Neural cell (in vitro differentiated cells): ENCODE measurements around the gene APOL6. TPM values are rescaled to one million over a fixed set of nuclear protein-coding genes. Genes with fewer than 3 reads are reported as not detected.

ENCODE experiments used
- H2AFZ ChIP-seq: fragments of 200-600, 300-800 bp; sonication (generic), shearing (Covaris generic); 2 replicates; pipeline ENCODE4 v1.6.0; 2014; ENCODE audit warnings: low read depth, mild to moderate bottlenecking, antibody characterized with exemption, low read length, moderate library complexity
- H3F3A ChIP-seq: fragments of 200-600 bp; shearing (Covaris generic); 2 replicates; pipeline ENCODE4 v1.6.1; 2016; ENCODE audit warnings: mild to moderate bottlenecking, moderate library complexity, mixed read lengths, antibody characterized with exemption, low read length; ENCODE audit not compliant: insufficient read depth, poor library complexity, severe bottlenecking
- H3K27ac ChIP-seq: fragments of 200-600, 300-800 bp; sonication (generic), shearing (Covaris generic); 2 replicates; pipeline ENCODE4 v1.5.1; 2014; ENCODE audit warnings: mild to moderate bottlenecking, low read length, moderate library complexity
- H3K27me3 ChIP-seq: fragments of 300-800, 200-600 bp; sonication (generic), shearing (Covaris generic); 2 replicates; pipeline ENCODE4 v1.6.0; 2014; ENCODE audit warnings: mild to moderate bottlenecking, low read depth, low read length, moderate library complexity; ENCODE audit not compliant: insufficient read depth
- H3K36me3 ChIP-seq: fragments of 300-800, 200-600 bp; sonication (generic), shearing (Covaris generic); 2 replicates; pipeline ENCODE4 v1.5.1; 2014; ENCODE audit warnings: mild to moderate bottlenecking, antibody characterized with exemption, low read length, moderate library complexity; ENCODE audit not compliant: insufficient read depth
- H3K4me2 ChIP-seq: fragments of 300-800, 200-600 bp; sonication (generic), shearing (Covaris generic); 2 replicates; pipeline ENCODE4 v1.6.0; 2014; ENCODE audit warnings: mild to moderate bottlenecking, low read length
- H3K4me3 ChIP-seq: fragments of 300-800, 200-600 bp; sonication (generic), shearing (Covaris generic); 2 replicates; pipeline ENCODE4 v1.5.1; 2014; ENCODE audit warnings: mild to moderate bottlenecking, low read length, moderate library complexity
- H3K79me2 ChIP-seq: fragments of 200-600 bp; shearing (Covaris generic); replicated peaks from 2 replicates; pipeline ENCODE4 v1.6.0; 2014; ENCODE audit warnings: mild to moderate bottlenecking, low read length, moderate library complexity; ENCODE audit not compliant: insufficient read depth
- H3K9ac ChIP-seq: fragments of 300-800, 200-600 bp; sonication (generic), shearing (Covaris generic); 2 replicates; pipeline ENCODE4 v1.6.1; 2016; ENCODE audit warnings: mild to moderate bottlenecking, low read length, mixed read lengths
- H3K9me2 ChIP-seq: fragments of 200-600 bp; shearing (Covaris generic); 2 replicates; pipeline ENCODE4 v1.6.1; 2016; ENCODE audit warnings: mild to moderate bottlenecking, low read length, mixed read lengths; ENCODE audit not compliant: insufficient read depth
- H3K9me3 ChIP-seq: fragments of 200-600, 300-800 bp; sonication (generic), shearing (Covaris generic); 2 replicates; pipeline ENCODE4 v1.6.1; 2016; ENCODE audit warnings: mild to moderate bottlenecking, mixed run types, low read length, moderate library complexity, mixed read lengths
- H4K20me1 ChIP-seq: fragments of 200-600 bp; shearing (Covaris generic); 2 replicates; pipeline ENCODE4 v1.6.1; 2016; ENCODE audit warnings: mild to moderate bottlenecking, mixed run types; ENCODE audit not compliant: insufficient read depth
- EP300 ChIP-seq: fragments of 450-650 bp; conservative IDR thresholded peaks from 2 replicates; pipeline ENCODE4 v1.6.1; 2014; ENCODE audit warnings: antibody characterized with exemption, mild to moderate bottlenecking, moderate library complexity; ENCODE audit not compliant: poor library complexity, severe bottlenecking
- EZH2 ChIP-seq: fragments of 200-600, 300-800 bp; shearing (Covaris generic), sonication (generic); IDR thresholded peaks from 2 replicates; pipeline ENCODE4 v1.6.1; 2014; ENCODE audit warnings: antibody characterized with exemption, low read length, borderline replicate concordance, mild to moderate bottlenecking; ENCODE audit not compliant: insufficient read depth, poor library complexity, severe bottlenecking
- MXI1 ChIP-seq: fragments of 450-650 bp; conservative IDR thresholded peaks from 2 replicates; pipeline ENCODE4 v1.6.1; 2014; ENCODE audit warnings: antibody characterized with exemption, mild to moderate bottlenecking; ENCODE audit not compliant: poor library complexity, severe bottlenecking
- POLR2AphosphoS5 ChIP-seq: IDR thresholded peaks from 2 replicates; pipeline ENCODE4 v1.6.1; 2012
- RAD21 ChIP-seq: fragments of 450-650 bp; conservative IDR thresholded peaks from 2 replicates; pipeline ENCODE4 v1.6.1; 2014; ENCODE audit warnings: antibody characterized with exemption, mild to moderate bottlenecking, moderate library complexity
- SMC3 ChIP-seq: fragments of 450-650 bp; conservative IDR thresholded peaks from 2 replicates; pipeline ENCODE4 v1.6.1; 2014; ENCODE audit warnings: antibody characterized with exemption, mild to moderate bottlenecking, moderate library complexity; ENCODE audit not compliant: poor library complexity
- TAF1 ChIP-seq: IDR thresholded peaks from 2 replicates; pipeline ENCODE4 v1.6.1; 2012; ENCODE audit warnings: low read depth
- polyA plus RNA-seq: library from polyadenylated mRNA; depleted of rRNA; stranded (reverse); fragments of >200 nt; gene quantifications from 2 replicates; pipeline ENCODE4 v1.2.3, GENCODE V29; 2014
- TF ChIP-seq, protein P1 (sequence below): fragments of 450-650 bp; IDR thresholded peaks from 2 replicates; pipeline ENCODE4 v1.5.1; 2014; ENCODE audit warnings: antibody characterized with exemption, mild to moderate bottlenecking, moderate library complexity; ENCODE audit not compliant: poor library complexity, severe bottlenecking
- TF ChIP-seq, protein P2 (sequence below): IDR thresholded peaks from 2 replicates; pipeline ENCODE4 v1.6.1; 2012; ENCODE audit warnings: borderline replicate concordance

Gene APOL6
- polyA plus RNA-seq, 1 donor from 2014 or later: not detected

DNA sequence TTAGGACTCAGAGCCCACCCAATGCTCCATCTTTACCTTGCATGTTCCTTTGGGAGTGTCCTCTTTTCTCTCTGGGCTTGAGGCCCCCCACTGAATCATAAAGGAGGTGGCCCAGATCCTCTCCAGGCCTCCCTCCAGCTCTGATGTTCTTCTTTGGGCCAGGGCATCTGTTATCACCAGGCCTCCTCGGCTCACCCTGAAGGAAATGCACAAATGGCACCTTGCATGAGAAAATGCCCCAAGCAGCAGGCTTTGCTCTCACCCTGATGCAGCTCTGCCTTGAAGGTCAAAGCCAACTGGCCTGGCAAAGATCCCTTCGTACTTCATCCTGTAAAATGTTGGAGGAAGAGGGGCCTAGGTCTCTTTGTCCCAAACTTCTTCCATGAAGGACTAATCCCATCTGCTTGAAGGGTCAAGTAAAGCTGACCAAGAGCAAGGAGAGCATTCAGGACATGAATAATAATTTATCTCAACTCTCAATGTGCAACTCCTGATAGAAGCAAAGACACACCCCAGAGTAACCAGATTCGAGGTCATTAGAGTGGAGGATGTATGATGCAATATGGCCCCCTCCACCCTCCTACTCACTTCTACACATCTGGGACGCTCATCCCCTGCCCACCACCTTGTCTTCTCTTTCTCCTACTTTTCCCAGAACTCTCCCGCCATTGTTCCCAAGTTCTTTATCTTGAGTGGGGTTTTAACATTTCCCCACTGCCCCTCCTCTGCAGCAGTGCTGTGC is 9.5 kb downstream of the APOL6 start:
- H3K9ac ChIP-seq: no peak overlapping the region
- H3K27me3 ChIP-seq: no peaks in the 10 kb centered on the region
- no peaks in the 10 kb centered on the region for H3F3A ChIP-seq
- H3K4me2 ChIP-seq: no peak overlapping the region
- H3K36me3 ChIP-seq: no peaks in the 10 kb centered on the region
- no peak overlapping the region for H3K27ac ChIP-seq
- no peaks in the 10 kb centered on the region for H4K20me1 ChIP-seq
- TF ChIP-seq RAD21 (no peak), EP300 (no peak)
- H3K9me3 ChIP-seq: no peaks in the 10 kb centered on the region
- no peak overlapping the region for H3K4me3 ChIP-seq
- H3K9me2 ChIP-seq: no peaks in the 10 kb centered on the region
- no peak overlapping the region for H2AFZ ChIP-seq
- no peaks in the 10 kb centered on the region for H3K79me2 ChIP-seq

DNA sequence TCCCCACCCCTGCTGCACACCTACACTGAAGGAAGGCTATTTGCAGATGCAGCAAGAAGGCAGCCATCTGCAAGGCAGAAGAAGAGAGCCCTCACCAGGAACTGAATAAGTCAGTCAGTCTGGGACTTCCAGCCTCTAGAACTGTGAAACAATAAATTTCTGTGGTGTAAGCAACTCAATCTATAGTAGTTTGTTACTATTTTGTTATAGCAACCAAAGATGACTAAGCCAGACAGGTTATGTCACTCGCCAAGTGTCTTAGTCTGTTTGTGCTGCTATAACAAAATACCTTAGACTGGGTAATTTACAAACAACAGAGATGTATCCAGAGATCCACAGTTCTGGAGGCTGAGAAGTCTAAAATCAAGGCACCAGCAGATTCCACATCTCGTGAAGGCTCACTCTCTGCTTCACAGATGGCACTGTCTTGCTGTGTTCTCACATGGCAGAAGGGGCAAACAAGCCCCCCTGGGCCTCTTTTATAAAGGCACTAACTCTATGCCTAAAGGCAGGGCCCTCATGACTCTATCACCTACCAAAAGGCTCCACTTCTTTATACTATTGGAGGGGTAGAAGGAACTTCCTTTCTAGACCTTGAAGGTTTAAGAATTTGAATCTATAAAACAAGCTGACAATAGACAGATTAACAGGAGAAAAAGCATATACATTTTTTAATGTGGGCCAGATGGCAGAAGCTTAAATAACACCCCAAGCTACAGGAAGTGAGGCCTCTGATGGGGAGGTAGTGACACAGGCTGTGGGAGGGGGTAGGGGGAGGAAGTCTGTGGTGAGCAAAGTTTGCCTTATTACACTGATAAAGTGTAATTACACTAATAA is 12.3 kb downstream of the APOL6 start:
- no peaks in the 10 kb centered on the region for H3K79me2 ChIP-seq
- H3K27ac ChIP-seq: no peak overlapping the region
- no peaks in the 10 kb centered on the region for H3K9me2 ChIP-seq
- no peaks in the 10 kb centered on the region for H4K20me1 ChIP-seq
- TF ChIP-seq EZH2 (no peak), SMC3 (no peak), MXI1 (no peak)
- TF ChIP-seq, protein P1, sequence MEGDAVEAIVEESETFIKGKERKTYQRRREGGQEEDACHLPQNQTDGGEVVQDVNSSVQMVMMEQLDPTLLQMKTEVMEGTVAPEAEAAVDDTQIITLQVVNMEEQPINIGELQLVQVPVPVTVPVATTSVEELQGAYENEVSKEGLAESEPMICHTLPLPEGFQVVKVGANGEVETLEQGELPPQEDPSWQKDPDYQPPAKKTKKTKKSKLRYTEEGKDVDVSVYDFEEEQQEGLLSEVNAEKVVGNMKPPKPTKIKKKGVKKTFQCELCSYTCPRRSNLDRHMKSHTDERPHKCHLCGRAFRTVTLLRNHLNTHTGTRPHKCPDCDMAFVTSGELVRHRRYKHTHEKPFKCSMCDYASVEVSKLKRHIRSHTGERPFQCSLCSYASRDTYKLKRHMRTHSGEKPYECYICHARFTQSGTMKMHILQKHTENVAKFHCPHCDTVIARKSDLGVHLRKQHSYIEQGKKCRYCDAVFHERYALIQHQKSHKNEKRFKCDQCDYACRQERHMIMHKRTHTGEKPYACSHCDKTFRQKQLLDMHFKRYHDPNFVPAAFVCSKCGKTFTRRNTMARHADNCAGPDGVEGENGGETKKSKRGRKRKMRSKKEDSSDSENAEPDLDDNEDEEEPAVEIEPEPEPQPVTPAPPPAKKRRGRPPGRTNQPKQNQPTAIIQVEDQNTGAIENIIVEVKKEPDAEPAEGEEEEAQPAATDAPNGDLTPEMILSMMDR: no peak
- H3F3A ChIP-seq: no peaks in the 10 kb centered on the region
- no peaks in the 10 kb centered on the region for H3K36me3 ChIP-seq
- no peaks in the 10 kb centered on the region for H3K9me3 ChIP-seq
- no peak overlapping the region for H3K9ac ChIP-seq
- no peak overlapping the region for H3K4me3 ChIP-seq
- H2AFZ ChIP-seq: no peak overlapping the region
- H3K27me3 ChIP-seq: no peaks in the 10 kb centered on the region
- H3K4me2 ChIP-seq: no peak overlapping the region

DNA sequence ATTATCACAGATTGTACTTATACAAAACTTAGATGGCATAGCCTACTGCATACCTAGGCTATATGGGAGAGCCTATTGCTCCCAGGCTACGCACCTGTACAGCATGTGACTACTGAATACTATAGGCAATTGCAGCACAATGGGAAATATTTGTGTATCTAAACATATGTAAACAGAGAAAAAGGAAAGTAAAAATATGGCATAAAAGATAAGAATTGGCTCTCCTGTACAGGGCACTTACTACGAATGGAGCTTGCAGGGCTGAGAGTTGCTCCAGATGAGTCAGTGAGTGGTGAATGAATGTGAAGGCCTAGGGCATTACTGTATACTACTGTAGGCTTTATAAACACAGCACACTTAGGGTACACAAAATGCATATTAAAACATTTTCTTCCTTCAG is 13.2 kb downstream of the APOL6 start:
- Histone ChIP-seq H3K4me2 (no peak overlapping the region), H3K9me2 (no peaks in the 10 kb centered on the region), H2AFZ (no peak overlapping the region), H3K36me3 (no peaks in the 10 kb centered on the region), H3K79me2 (no peaks in the 10 kb centered on the region), H3K27me3 (no peaks in the 10 kb centered on the region), H3K4me3 (no peak overlapping the region), H3F3A (no peaks in the 10 kb centered on the region), H3K27ac (no peak overlapping the region), H4K20me1 (no peaks in the 10 kb centered on the region), H3K9me3 (no peaks in the 10 kb centered on the region), H3K9ac (no peak overlapping the region)
- TF ChIP-seq RAD21 (no peak), POLR2AphosphoS5 (no peak), MXI1 (no peak), EZH2 (no peak), EP300 (no peak), SMC3 (no peak), TAF1 (no peak)
- TF ChIP-seq, protein P1: no peak
- TF ChIP-seq, protein P2, sequence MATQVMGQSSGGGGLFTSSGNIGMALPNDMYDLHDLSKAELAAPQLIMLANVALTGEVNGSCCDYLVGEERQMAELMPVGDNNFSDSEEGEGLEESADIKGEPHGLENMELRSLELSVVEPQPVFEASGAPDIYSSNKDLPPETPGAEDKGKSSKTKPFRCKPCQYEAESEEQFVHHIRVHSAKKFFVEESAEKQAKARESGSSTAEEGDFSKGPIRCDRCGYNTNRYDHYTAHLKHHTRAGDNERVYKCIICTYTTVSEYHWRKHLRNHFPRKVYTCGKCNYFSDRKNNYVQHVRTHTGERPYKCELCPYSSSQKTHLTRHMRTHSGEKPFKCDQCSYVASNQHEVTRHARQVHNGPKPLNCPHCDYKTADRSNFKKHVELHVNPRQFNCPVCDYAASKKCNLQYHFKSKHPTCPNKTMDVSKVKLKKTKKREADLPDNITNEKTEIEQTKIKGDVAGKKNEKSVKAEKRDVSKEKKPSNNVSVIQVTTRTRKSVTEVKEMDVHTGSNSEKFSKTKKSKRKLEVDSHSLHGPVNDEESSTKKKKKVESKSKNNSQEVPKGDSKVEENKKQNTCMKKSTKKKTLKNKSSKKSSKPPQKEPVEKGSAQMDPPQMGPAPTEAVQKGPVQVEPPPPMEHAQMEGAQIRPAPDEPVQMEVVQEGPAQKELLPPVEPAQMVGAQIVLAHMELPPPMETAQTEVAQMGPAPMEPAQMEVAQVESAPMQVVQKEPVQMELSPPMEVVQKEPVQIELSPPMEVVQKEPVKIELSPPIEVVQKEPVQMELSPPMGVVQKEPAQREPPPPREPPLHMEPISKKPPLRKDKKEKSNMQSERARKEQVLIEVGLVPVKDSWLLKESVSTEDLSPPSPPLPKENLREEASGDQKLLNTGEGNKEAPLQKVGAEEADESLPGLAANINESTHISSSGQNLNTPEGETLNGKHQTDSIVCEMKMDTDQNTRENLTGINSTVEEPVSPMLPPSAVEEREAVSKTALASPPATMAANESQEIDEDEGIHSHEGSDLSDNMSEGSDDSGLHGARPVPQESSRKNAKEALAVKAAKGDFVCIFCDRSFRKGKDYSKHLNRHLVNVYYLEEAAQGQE: no peak
